HG02943 (cell line): ENCODE measurements around the gene UFC1.
"Not testable (repeated sequence)": the region's sequence is repeated elsewhere in the genome, so short reads cannot be mapped to it uniquely, and the experiment has no call there.

Experiments used
- ATAC-seq: cut with Tn5 transposase; IDR thresholded peaks from one replicate; pipeline ENCODE4 v1.9.1; 2021; ENCODE audit warnings: mild to moderate bottlenecking, low read depth, moderate library complexity; ENCODE audit not compliant: unreplicated experiment

Gene UFC1

DNA sequence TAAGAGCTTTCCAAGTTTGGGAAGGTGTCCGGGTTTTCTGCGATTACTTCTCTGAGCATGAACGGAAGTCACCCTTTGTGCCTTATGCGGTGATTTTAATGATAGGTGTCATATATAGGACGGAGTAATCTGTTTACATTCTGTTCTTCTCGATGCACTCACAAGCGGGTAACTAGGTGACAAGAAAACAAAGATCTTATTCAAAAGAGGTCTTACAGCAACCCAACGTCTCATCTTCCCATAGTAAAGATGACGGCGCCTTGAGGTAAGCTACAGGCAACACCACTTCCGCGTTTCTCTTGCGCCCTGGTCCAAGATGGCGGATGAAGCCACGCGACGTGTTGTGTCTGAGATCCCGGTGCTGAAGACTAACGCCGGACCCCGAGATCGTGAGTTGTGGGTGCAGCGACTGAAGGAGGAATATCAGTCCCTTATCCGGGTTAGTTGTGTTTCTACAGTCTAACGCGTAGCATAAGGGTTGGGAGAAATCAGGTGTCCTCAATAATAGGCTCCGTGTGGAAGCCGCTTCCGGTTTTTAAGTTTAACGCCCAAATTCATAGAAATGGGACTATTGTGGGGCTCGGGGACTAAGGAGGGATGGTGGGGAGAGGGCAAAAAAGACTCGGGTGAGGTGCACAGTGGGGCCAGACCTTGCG, at the start of gene UFC1:
TSS of gene UFC1 (plus strand) at position 297 of the 656 bp plus-strand sequence. CDS start at position 317, 20 bp downstream.
- ATAC-seq = peak; percentile 79

- no peak for ATAC-seq
Measured at GRCh38 chr1:161106431-161106830, 47.3 kb upstream of the UFC1 start.

- ATAC-seq = no peak
Measured at GRCh38 chr1:161111117-161111516, 42.7 kb upstream of the UFC1 start.

GRCh38 chr1:161111527-161111926, 42.3 kb upstream of the UFC1 start:
- ATAC-seq = no peak

DNA sequence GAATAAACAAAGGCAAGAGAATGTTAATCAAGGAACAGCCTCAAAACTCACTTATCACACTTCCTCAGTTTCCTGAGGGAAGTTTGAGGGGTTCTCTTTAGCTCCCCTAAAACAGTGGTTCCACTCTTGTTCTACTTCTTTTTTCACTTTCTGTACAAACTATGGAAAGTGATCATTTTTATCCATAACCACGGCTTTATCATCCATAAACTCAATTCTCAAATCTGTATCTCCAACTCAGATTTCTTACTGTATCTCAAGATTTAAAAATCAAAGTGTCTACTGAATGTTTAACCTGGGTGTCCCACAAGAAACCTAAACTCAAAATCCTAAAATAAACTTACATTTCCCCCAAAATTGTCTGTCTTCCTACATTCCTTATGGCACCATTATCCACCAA, 39.9 kb upstream of the UFC1 start:
- no peak for ATAC-seq

- no peak for ATAC-seq
Measured at GRCh38 chr1:161114556-161114955, 39.2 kb upstream of the UFC1 start.

GRCh38 chr1:161115132-161115711, 38.6 kb upstream of the UFC1 start:
- no peak for ATAC-seq

DNA sequence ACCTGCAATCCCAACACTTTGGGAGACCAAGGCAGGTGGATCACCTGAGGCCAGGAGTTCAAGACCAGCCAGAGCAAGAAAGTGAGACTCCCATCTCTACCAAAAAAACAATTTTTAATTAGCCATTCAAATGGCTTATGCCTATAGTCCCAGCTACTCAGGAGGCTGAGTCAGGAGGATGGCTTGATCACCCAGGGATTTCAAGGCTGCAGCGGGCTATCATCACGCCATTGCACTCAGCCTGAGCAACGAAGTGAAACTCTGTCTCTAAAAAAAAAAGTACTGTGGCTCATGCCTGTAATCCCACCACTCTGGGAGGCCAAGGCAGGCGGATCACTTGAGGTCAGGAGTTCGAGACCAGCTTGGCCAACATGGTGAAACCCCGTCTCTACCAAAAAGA, 37.8 kb upstream of the UFC1 start:
- not testable (repeated sequence) for ATAC-seq

- peak; percentile 73 for ATAC-seq
Measured at GRCh38 chr1:161117759-161118581, 35.8 kb upstream of the UFC1 start, which contains the start of the genes NIT1 and PFDN2. Gene NIT1 (plus strand): TSS chr1:161118105. CDS start chr1:161118177, 72 bp downstream. Gene PFDN2 (minus strand): TSS chr1:161118037. CDS start chr1:161118026, 11 bp downstream.

GRCh38 chr1:161119092-161119903, 34.5 kb upstream of the UFC1 start:
- no peak for ATAC-seq

- no peak for ATAC-seq
Measured at GRCh38 chr1:161121042-161121650, 32.6 kb upstream of the UFC1 start.

GRCh38 chr1:161121834-161122233, 31.9 kb upstream of the UFC1 start:
- ATAC-seq = no peak

GRCh38 chr1:161122967-161123366, 30.8 kb upstream of the UFC1 start:
- no peak for ATAC-seq

GRCh38 chr1:161127649-161128048, 26.1 kb upstream of the UFC1 start:
- no peak for ATAC-seq

DNA sequence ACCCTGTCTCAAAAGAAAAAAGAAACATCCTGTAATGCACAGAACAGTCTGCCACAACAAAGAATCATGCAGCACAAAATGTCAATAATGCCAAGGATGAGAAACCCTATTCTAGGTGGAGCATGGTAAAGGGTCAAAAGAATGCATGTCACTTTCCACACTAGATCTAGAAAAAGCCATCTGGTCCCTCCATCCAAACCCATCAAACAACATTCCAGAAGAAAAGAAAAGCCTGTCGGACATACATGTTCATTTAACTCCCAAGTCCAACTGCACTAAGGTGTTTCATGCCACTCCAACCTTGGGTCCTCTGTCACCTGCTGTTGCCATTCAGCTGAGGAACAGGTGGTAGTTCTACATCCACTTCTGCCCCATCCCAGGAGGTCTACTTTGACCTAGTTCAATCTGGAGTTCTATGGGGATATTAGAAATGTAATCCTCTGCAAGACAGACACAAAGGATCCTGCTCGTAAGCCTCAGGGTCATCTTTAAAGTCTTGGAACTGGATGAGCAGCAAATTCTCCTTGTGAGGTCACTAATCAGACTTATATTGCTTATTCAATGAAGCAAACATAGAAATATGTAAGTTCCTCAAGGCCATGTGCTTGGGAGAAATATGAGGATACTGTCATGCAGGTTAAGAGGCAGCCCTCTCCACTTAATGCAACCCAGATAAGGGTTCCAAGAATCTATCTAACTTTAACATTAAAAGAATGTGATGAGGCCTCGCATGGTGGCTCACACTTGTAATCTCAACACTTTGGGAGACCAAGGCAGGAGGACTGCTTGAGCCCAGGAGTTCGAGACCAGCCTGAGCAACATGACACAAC, 25.0 kb upstream of the UFC1 start:
- no peak for ATAC-seq

DNA sequence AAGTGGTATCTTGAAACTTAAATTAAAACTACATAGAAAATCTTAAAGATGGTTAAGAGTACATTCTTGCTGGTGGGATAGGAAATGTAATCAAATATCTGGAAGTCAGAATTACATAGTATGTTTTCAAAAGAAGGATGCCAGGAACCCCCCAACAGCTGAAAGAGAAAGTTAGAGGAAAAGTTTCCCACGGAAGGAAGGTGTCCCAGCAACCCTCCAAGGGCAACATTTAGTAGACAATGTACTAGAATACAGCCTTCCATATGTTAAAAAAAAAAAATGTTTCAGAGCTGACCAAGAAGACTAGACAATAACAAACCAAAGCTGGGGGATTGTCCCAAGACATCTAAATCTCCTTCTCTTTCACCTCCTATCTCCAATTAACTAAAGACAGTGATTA, 23.5 kb upstream of the UFC1 start:
- ATAC-seq = no peak

DNA sequence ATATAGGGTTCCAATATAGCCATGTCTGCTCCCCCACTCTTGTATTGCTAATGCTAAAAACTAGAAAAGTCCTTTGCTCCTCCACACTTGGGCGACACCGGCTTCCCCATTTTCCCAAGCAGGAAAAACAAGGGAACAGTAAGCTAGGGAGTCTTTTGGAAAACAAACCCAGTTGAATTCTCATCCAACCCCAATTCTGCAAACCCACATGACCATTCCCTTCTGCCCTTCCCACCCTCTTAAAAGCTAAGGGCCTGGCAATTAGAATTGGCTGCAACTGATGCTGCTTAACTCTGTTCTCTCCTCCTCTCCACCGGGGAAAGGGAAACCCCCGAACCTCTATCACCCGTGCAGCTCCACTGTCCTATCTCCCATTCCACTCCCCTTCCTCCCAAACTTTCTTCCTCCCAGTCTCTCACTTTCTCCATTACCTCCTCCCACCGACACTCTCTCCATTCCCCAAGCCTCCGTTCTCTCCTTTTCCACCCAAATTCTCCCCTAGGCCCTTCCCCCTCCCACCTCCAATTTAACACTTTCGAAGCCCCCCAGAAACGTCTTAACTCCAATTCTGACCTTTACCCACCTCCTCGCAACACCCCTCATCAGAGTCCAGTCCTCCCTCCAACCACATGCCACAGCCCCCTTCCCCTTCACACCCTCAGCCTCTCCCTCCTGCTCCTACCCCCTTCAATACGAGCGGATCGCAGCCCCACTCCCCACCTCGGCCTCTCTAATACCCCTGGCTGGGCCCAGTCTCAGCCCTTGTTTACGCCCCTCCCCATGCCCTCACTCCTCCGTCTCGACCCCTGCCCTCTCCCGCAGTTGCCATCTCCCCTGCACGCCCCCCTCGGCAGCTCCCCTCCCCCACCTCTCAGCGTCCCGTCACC, 22.0 kb upstream of the UFC1 start:
- no peak for ATAC-seq
